SK-N-SH treated with all-trans-retinoic acid at 6 μM for 48 hours (cell line): ENCODE measurements around the gene PLVAP.

ENCODE experiments used
- CSDC2 ChIP-seq: fragments of 250-450 bp; sonication (Bioruptor Pico); IDR thresholded peaks from 2 replicates; pipeline ENCODE4 v1.5.0; 2020; ENCODE audit warnings: mild to moderate bottlenecking, moderate library complexity
- POU6F1 ChIP-seq: fragments of 250-450 bp; sonication (Bioruptor Pico); IDR thresholded peaks from 2 replicates; pipeline ENCODE4 v1.8.0; 2021; ENCODE audit warnings: low read depth, mild to moderate bottlenecking, moderate library complexity, borderline replicate concordance
- PPARA ChIP-seq: fragments of 250-450 bp; sonication (Bioruptor Pico); IDR thresholded peaks from 2 replicates; pipeline ENCODE4 v1.5.0; 2020; ENCODE audit warnings: mild to moderate bottlenecking, borderline replicate concordance
- TOX ChIP-seq: fragments of 250-450 bp; sonication (Bioruptor Pico); IDR thresholded peaks from 2 replicates; pipeline ENCODE4 v1.8.0; 2021; ENCODE audit warnings: mild to moderate bottlenecking, moderate library complexity, borderline replicate concordance
- ZFP3 ChIP-seq: fragments of 250-450 bp; sonication (Bioruptor Pico); IDR thresholded peaks from 2 replicates; pipeline ENCODE4 v1.5.0; 2020; ENCODE audit warnings: mild to moderate bottlenecking, moderate library complexity
- ZFP30 ChIP-seq: fragments of 450-650 bp; formaldehyde crosslinking; IDR thresholded peaks from 2 replicates; pipeline ENCODE4 v1.5.0; 2022; ENCODE audit warnings: mild to moderate bottlenecking, moderate library complexity
- ZNF70 ChIP-seq: fragments of 450-650 bp; formaldehyde crosslinking; IDR thresholded peaks from 2 replicates; pipeline ENCODE4 v1.5.0; 2020; ENCODE audit warnings: mild to moderate bottlenecking, moderate library complexity
- TF ChIP-seq, protein P1 (sequence below): fragments of 250-450 bp; sonication (Bioruptor Pico); IDR thresholded peaks from 2 replicates; pipeline ENCODE4 v1.5.1; 2020; ENCODE audit warnings: low read depth, mild to moderate bottlenecking, moderate library complexity
- TF ChIP-seq, protein P2 (sequence below): fragments of 250-450 bp; sonication (Bioruptor Pico); IDR thresholded peaks from 2 replicates; pipeline ENCODE4 v1.8.0; 2020; ENCODE audit warnings: mild to moderate bottlenecking, moderate library complexity, borderline replicate concordance

DNA sequence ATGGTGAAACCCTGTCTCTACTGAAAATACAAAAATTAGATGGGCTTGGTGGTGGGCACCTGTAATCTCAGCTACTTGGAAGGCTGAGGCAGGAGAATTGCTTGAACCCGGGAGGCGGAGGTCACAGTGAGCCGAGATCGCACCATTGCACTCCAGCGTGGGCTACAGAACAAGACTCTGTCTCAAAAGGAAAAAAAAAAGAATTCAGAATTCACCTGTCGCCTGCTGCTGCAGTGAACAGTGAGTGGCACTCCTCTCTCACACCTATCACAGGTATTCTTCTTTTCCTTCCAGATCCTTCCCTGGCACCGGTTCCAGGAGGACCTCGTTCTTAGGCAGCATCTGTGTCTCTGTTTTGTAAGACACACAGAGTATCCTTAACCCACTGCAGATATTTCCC, 37.0 kb upstream of the PLVAP start:
- TF ChIP-seq ZFP3 (CRISPR knock-in tag) = no peak
- TF ChIP-seq, protein P1, sequence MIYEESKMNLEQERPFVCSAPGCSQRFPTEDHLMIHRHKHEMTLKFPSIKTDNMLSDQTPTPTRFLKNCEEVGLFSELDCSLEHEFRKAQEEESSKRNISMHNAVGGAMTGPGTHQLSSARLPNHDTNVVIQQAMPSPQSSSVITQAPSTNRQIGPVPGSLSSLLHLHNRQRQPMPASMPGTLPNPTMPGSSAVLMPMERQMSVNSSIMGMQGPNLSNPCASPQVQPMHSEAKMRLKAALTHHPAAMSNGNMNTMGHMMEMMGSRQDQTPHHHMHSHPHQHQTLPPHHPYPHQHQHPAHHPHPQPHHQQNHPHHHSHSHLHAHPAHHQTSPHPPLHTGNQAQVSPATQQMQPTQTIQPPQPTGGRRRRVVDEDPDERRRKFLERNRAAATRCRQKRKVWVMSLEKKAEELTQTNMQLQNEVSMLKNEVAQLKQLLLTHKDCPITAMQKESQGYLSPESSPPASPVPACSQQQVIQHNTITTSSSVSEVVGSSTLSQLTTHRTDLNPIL (CRISPR knock-in tag) = no peak
- TF ChIP-seq ZFP30 (CRISPR knock-in tag) = no peak
- no peak for TF ChIP-seq POU6F1 (CRISPR knock-in tag)
- no peak for TF ChIP-seq PPARA (CRISPR knock-in tag)
- TF ChIP-seq, protein P2, sequence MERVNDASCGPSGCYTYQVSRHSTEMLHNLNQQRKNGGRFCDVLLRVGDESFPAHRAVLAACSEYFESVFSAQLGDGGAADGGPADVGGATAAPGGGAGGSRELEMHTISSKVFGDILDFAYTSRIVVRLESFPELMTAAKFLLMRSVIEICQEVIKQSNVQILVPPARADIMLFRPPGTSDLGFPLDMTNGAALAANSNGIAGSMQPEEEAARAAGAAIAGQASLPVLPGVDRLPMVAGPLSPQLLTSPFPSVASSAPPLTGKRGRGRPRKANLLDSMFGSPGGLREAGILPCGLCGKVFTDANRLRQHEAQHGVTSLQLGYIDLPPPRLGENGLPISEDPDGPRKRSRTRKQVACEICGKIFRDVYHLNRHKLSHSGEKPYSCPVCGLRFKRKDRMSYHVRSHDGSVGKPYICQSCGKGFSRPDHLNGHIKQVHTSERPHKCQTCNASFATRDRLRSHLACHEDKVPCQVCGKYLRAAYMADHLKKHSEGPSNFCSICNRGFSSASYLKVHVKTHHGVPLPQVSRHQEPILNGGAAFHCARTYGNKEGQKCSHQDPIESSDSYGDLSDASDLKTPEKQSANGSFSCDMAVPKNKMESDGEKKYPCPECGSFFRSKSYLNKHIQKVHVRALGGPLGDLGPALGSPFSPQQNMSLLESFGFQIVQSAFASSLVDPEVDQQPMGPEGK (CRISPR knock-in tag) = no peak
- TF ChIP-seq ZNF70 = no peak
- TF ChIP-seq TOX = no peak
- no peak for TF ChIP-seq CSDC2 (CRISPR knock-in tag)
